Lower leg skin (tissue), 3 donors: Measurements from ENCODE around the gene LRRN3.

Source experiments
- POLR2A ChIP-seq, 2 donors: fragments of 450-650 bp; IDR thresholded peaks; one replicate each; pipeline ENCODE4 v1.6.1; 2016 to 2017; ENCODE audit warnings: antibody characterized with exemption in 2 of 2, mild to moderate bottlenecking in 1 of 2, moderate library complexity in 1 of 2
- TF ChIP-seq, protein P1 (sequence below), 3 donors: fragments of 450-650 bp; IDR thresholded peaks; one replicate each; pipeline ENCODE4 v1.5.1; 2016; ENCODE audit warnings: antibody characterized with exemption in 3 of 3, mild to moderate bottlenecking in 3 of 3, moderate library complexity in 2 of 3

DNA sequence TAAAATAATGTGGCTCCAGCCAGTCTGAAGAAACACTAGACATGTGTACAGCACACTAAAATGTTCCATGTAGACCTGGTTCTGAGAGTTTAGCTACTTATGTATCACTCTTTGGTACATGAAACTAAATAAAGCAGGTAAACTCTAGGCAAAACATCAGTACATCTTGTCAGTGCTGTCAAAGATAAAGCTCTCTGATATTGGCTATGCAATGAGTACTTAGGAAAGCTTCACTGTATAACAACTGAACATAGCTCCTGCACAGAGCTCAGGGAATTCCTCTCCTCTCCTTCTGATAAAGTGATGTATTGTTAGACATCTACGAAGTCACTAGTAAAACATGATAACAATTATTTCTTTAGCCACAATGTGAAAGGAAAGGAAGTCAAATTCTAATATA is 3.5 kb downstream of the LRRN3 start:
- TF ChIP-seq, protein P1, sequence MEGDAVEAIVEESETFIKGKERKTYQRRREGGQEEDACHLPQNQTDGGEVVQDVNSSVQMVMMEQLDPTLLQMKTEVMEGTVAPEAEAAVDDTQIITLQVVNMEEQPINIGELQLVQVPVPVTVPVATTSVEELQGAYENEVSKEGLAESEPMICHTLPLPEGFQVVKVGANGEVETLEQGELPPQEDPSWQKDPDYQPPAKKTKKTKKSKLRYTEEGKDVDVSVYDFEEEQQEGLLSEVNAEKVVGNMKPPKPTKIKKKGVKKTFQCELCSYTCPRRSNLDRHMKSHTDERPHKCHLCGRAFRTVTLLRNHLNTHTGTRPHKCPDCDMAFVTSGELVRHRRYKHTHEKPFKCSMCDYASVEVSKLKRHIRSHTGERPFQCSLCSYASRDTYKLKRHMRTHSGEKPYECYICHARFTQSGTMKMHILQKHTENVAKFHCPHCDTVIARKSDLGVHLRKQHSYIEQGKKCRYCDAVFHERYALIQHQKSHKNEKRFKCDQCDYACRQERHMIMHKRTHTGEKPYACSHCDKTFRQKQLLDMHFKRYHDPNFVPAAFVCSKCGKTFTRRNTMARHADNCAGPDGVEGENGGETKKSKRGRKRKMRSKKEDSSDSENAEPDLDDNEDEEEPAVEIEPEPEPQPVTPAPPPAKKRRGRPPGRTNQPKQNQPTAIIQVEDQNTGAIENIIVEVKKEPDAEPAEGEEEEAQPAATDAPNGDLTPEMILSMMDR (IDR thresholded peaks at IDR 0.05) = no peak
- TF ChIP-seq POLR2A (IDR thresholded peaks at IDR 0.05) = no peak
